ENCODE measurements around the gene GLIPR1. TPM values are rescaled to one million over a fixed set of nuclear protein-coding genes. Genes with fewer than 3 reads are reported as not detected.
"Not testable (repeated sequence)": the region's sequence is repeated elsewhere in the genome, so short reads cannot be mapped to it uniquely, and the experiment has no call there.

Gene GLIPR1
- total RNA-seq, 4 donors from 2014 or later: 1.4 to 47.0 (median 7.2) TPM

DNA sequence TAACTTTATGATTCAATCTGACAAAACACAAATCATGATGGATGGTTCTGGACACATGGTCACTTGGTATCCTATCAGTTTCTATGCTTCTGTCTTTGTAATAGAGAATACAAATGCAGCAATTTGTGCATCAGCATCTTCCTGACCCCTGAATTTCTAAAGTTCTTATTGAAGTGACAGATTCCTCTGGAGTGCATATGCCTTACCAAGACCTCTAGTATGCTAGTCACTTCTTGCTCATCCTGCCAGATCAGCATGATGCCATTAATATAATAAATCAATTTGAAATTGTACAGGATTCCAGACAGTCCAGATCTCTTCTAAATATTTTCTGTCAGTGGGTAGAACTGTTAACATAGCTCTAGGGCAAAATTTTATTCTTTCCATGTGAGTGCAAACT is 40.6 kb upstream of the GLIPR1 start:
- Histone ChIP-seq H3K27me3 (no peaks in the 10 kb centered on the region), H3K4me1 (no peaks in the 10 kb centered on the region), H3K27ac (no peak overlapping the region), H3K9me3 (no peaks in the 10 kb centered on the region), H3K4me3 (no peak overlapping the region), H3K36me3 (no peaks in the 10 kb centered on the region)
- no peak for DNase-seq
- TF ChIP-seq POLR2A (IDR thresholded peaks at IDR 0.05): no peak
- TF ChIP-seq, protein P1, sequence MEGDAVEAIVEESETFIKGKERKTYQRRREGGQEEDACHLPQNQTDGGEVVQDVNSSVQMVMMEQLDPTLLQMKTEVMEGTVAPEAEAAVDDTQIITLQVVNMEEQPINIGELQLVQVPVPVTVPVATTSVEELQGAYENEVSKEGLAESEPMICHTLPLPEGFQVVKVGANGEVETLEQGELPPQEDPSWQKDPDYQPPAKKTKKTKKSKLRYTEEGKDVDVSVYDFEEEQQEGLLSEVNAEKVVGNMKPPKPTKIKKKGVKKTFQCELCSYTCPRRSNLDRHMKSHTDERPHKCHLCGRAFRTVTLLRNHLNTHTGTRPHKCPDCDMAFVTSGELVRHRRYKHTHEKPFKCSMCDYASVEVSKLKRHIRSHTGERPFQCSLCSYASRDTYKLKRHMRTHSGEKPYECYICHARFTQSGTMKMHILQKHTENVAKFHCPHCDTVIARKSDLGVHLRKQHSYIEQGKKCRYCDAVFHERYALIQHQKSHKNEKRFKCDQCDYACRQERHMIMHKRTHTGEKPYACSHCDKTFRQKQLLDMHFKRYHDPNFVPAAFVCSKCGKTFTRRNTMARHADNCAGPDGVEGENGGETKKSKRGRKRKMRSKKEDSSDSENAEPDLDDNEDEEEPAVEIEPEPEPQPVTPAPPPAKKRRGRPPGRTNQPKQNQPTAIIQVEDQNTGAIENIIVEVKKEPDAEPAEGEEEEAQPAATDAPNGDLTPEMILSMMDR (IDR thresholded peaks at IDR 0.05): no peak

DNA sequence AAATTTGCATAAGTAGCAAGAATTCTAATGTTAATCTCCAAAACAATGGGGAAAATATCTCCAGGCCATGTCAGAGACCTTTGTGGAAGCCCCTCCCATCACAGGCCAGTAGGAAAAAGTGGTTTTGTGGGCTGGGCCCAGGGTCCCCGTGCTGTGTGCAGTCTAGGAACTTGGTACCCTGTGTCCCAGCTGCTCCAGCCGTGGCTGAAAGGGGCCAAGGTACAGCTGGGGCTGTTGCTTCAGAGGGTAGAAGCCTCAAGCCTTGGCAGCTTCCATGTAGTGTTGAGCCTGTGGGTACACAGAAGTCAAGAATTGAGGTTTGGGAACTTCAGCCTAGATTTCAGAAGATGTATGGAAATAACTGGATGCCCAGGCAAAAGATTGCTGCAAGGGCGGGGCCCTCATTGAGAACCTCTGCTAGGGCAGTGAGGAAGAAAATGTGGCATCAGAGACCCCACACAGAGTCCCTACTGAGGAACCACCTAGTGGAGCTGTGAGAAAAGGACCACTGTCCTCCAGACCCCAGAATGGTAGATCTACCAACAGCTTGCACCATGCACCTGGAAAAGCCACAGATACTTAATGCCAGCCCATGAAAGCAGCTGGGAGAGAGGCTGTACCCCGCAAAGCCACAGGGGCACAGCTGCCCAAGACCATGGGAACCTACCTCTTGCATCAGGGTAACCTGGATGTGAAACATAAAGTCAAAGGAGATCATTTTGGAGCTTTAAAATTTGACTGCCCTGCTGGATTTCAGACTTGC is 38.7 kb upstream of the GLIPR1 start:
- not testable (repeated sequence) for H3K36me3 ChIP-seq, H3K4me3 ChIP-seq, H3K27me3 ChIP-seq, H3K27ac ChIP-seq, H3K9me3 ChIP-seq, DNase-seq, H3K4me1 ChIP-seq

DNA sequence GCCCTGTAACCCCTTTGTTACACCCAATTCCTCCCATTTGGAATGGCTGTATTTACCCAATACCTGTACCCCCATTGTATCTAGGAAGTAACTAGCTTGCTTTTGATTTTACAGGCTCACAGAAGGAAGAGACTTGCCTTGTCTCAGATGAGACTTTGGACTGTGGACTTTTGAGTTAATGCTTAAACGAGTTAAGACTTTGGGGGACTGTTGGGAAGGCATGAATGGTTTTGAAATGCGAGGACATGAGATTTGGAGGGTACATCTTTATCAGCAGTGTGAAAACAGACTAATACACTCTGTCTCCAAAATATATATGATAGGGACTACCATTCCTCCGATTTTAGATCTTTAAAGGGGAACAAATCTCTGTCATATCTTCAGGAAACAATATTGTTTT is 38.1 kb upstream of the GLIPR1 start:
- H3K27me3 ChIP-seq, H3K36me3 ChIP-seq, H3K27ac ChIP-seq, H3K4me3 ChIP-seq, H3K4me1 ChIP-seq, DNase-seq, H3K9me3 ChIP-seq: not testable (repeated sequence)

DNA sequence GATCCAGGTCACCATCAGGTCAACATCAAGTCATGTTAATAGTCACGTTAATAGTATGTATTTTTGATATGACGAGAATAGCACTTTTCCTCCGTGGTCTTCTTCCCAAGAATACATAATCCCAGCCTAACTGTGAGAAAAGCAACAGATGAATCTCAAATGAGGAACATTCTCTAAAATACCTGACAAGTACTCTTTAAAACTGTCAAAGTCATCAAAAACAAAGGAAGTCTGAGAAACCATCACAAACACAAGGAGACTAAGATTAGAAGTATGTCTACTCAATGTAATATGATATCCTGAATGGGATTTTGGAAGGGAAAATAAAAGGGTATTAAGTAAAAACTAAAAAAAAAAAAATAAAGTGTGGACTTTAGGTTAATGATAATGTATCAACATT is 36.8 kb upstream of the GLIPR1 start:
- no peak for DNase-seq
- Histone ChIP-seq H3K27me3 (no peaks in the 10 kb centered on the region), H3K9me3 (no peaks in the 10 kb centered on the region), H3K4me1 (no peaks in the 10 kb centered on the region), H3K4me3 (no peak overlapping the region), H3K27ac (no peak overlapping the region), H3K36me3 (no peaks in the 10 kb centered on the region)
- TF ChIP-seq, protein P1 (IDR thresholded peaks at IDR 0.05): no peak
- TF ChIP-seq POLR2A (IDR thresholded peaks at IDR 0.05): no peak

DNA sequence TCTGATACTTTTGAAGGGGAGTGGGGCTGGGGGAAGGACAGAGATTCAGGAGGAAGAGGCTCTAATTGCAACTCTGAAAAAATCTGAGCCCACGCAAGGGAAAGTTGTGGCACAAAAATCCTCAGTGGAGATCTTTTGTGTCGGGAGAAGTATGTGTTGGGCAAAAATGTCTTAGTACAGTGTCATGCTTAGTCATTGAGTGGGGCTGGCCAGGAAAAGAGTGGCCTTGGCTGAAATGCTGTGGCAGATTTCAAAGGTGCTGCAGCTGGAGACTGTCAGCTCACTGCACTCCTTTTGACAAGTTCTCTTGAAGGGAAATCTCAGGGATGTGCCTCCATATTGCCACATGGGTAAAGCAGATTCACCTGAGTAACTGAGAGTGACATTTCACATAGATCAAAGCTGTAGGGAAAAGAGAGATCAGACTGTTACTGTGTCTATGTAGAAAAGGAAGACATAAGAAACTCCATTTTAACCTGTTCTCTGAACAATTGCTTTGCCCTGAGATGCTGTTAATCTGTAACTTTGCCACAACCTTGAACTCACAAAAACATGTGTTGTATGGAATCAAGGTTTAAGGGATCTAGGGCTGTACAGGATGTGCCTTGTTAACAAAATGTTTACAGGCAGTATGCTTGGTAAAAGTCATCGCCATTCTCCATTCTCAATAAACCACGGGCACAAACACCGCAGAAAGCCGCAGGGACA is 36.0 kb upstream of the GLIPR1 start:
- no peaks in the 10 kb centered on the region for H3K4me1 ChIP-seq
- H3K36me3 ChIP-seq: no peaks in the 10 kb centered on the region
- H3K27ac ChIP-seq: no peak overlapping the region
- no peak for DNase-seq
- no peaks in the 10 kb centered on the region for H3K9me3 ChIP-seq
- H3K4me3 ChIP-seq: no peak overlapping the region
- no peaks in the 10 kb centered on the region for H3K27me3 ChIP-seq
- TF ChIP-seq, protein P1 (IDR thresholded peaks at IDR 0.05): no peak
- TF ChIP-seq POLR2A (IDR thresholded peaks at IDR 0.05): no peak

DNA sequence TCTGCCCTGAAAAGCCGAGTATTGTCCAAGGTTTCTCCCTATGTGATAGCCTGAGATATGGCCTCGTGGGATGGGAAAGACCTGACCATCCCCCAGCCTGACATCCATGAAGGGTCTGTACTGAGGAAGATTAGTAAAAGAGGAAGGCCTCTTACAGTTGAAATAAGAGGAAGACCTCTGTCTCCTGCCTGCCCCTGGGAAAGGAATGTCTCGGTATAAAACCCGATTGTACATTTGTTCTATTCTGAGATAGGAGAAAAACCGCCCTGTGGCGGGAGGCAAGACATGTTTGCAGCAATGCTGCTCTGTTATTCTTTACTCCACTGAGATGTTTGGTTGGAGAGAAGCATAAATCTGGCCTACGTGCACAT is 35.4 kb upstream of the GLIPR1 start:
- not testable (repeated sequence) for H3K4me1 ChIP-seq, H3K27me3 ChIP-seq, H3K27ac ChIP-seq, DNase-seq, H3K36me3 ChIP-seq, H3K9me3 ChIP-seq, H3K4me3 ChIP-seq

DNA sequence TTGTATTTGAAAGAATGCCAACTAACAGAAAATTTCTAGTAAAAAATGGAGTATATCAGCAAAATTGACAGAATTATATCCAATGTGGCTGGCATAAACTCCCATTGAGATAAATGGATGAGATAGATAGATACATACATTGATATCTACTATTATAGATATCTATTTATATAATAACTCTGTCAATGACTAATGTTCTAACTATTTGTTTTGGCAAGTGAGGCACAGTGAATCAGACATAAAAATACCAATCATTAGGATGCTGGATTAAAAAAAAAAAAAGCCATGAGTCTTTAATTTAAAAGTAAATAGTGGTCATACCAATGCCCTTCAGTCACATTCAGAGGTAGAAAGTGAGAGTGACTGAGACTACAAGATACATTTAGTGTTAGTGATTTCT is 33.7 kb upstream of the GLIPR1 start:
- Histone ChIP-seq H3K9me3 (no peaks in the 10 kb centered on the region), H3K36me3 (no peaks in the 10 kb centered on the region), H3K27me3 (no peaks in the 10 kb centered on the region), H3K4me1 (no peaks in the 10 kb centered on the region), H3K27ac (no peak overlapping the region), H3K4me3 (no peak overlapping the region)
- no peak for DNase-seq
- TF ChIP-seq, protein P1 (IDR thresholded peaks at IDR 0.05): no peak
- TF ChIP-seq POLR2A (IDR thresholded peaks at IDR 0.05): no peak
